SK-N-SH (cell line): ENCODE data around the gene RAC2. TPM values are rescaled to one million over a fixed set of nuclear protein-coding genes. Genes with fewer than 3 reads are reported as not detected.

Source experiments
- CTCF ChIA-PET: fragments of 300-600, 350-600 bp; formaldehyde crosslinking; extraction: SDS; loops from one replicate; lab custom pipeline; 2021; lab: Yijun Ruan, JAX
- POLR2A ChIA-PET: fragments of 350-600 bp; sonication (Branson Sonifier 250); formaldehyde crosslinking; extraction: SDS; loops from one replicate; lab custom pipeline; 2020; ENCODE audit warnings: antibody characterized with exemption, inconsistent platforms; lab: Yijun Ruan, JAX
- DNase-seq: peaks from one replicate; pipeline ENCODE4 v3.0.0; 2012
- H2AFZ ChIP-seq: fragments of 200-600 bp; sonication (generic); 2 replicates; pipeline ENCODE4 v1.8.1; 2016; ENCODE audit warnings: antibody characterized with exemption, mild to moderate bottlenecking, low read depth
- H3F3A ChIP-seq: fragments of 200-600 bp; sonication (generic); replicated peaks from 2 replicates; pipeline ENCODE3; 2016; ENCODE audit warnings: antibody characterized with exemption, mild to moderate bottlenecking; ENCODE audit not compliant: insufficient read depth
- H3K27ac ChIP-seq, 2 experiments: fragments of 200-500 bp in 1 of 2; fragments of 200-600 bp in 1 of 2; sonication (Bioruptor generic) in 1 of 2; sonication (generic), shearing (Covaris generic) in 1 of 2; 2 replicates each; pipeline versions ENCODE4 v1.5.1 to v1.6.1; 2014 to 2016; ENCODE audit warnings: low read depth in 2 of 2, inconsistent platforms in 1 of 2, low read length in 1 of 2, mild to moderate bottlenecking in 1 of 2, mixed read lengths in 1 of 2
- H3K27me3 ChIP-seq: fragments of 200-600 bp; sonication (generic), shearing (Covaris generic); 2 replicates; pipeline ENCODE4 v1.6.1; 2016; ENCODE audit warnings: mixed run types; ENCODE audit not compliant: insufficient read depth
- H3K36me3 ChIP-seq, 2 experiments: fragments of 200-500 bp in 1 of 2; fragments of 200-600 bp in 1 of 2; sonication (Bioruptor generic) in 1 of 2; sonication (generic) in 1 of 2; replicated peaks in 1 of 2; 2 replicates each; pipeline versions ENCODE3 to v1.5.1; 2014 to 2016; ENCODE audit warnings: low read length in 1 of 2, mild to moderate bottlenecking in 1 of 2; ENCODE audit not compliant: insufficient read depth in 2 of 2, control insufficient read depth in 1 of 2
- H3K4me1 ChIP-seq, 2 experiments: fragments of 200-500 bp in 1 of 2; fragments of 200-600 bp in 1 of 2; sonication (Bioruptor generic) in 1 of 2; sonication (generic), shearing (Covaris generic) in 1 of 2; 2 replicates each; pipeline versions ENCODE4 v1.5.1 to v1.6.1; 2014 to 2016; ENCODE audit warnings: low read depth in 1 of 2, low read length in 1 of 2, mixed run types in 1 of 2; ENCODE audit not compliant: insufficient read depth in 2 of 2, control insufficient read depth in 1 of 2
- H3K4me2 ChIP-seq: fragments of 200-600 bp; sonication (generic), shearing (Covaris generic); 2 replicates; pipeline ENCODE4 v1.6.1; 2017; ENCODE audit warnings: mixed run types
- H3K4me3 ChIP-seq, 2 experiments: fragments of 200-500 bp in 1 of 2; fragments of 200-600 bp in 1 of 2; sonication (Bioruptor generic) in 1 of 2; sonication (generic), shearing (Covaris generic) in 1 of 2; 2 replicates each; pipeline versions ENCODE4 v1.5.1 to v1.8.1; 2014 to 2016; ENCODE audit warnings: low read depth in 2 of 2, inconsistent platforms in 1 of 2, low read length in 1 of 2, mild to moderate bottlenecking in 1 of 2, mixed read lengths in 1 of 2, moderate library complexity in 1 of 2
- H3K79me2 ChIP-seq: fragments of 200-600 bp; sonication (generic); 2 replicates; pipeline ENCODE4 v1.8.1; 2017; ENCODE audit warnings: mild to moderate bottlenecking; ENCODE audit not compliant: insufficient read depth
- H3K9ac ChIP-seq: fragments of 200-600 bp; sonication (generic); 2 replicates; pipeline ENCODE4 v1.6.1; 2017; ENCODE audit warnings: mixed run types
- H3K9me2 ChIP-seq: fragments of 200-600 bp; sonication (generic); 2 replicates; pipeline ENCODE4 v1.6.1; 2017; ENCODE audit warnings: mixed run types
- H3K9me3 ChIP-seq: fragments of 200-600 bp; sonication (generic); 2 replicates; pipeline ENCODE4 v1.6.1; 2017; ENCODE audit warnings: mixed run types, mild to moderate bottlenecking, moderate library complexity
- H4K20me1 ChIP-seq: fragments of 200-600 bp; sonication (generic); 2 replicates; pipeline ENCODE4 v1.6.1; 2017; ENCODE audit warnings: mild to moderate bottlenecking, mixed run types; ENCODE audit not compliant: insufficient read depth
- CHD2 ChIP-seq: fragments of 150-350 bp; IDR thresholded peaks from 2 replicates; pipeline ENCODE4 v1.6.1; 2018; ENCODE audit warnings: low read length; ENCODE audit not compliant: partially characterized antibody
- EP300 ChIP-seq, 2 experiments: IDR thresholded peaks; 2 replicates each; pipeline versions ENCODE4 v1.4.0 to v1.6.1; 2012; ENCODE audit warnings: borderline replicate concordance in 1 of 2, low read depth in 1 of 2, low read length in 1 of 2
- IRF3 ChIP-seq: fragments of 150-350 bp; IDR thresholded peaks from 2 replicates; pipeline ENCODE4 v1.6.1; 2016; ENCODE audit warnings: mild to moderate bottlenecking, low read depth, low read length
- JUND ChIP-seq: IDR thresholded peaks from 2 replicates; pipeline ENCODE4 v1.4.0; 2012
- MXI1 ChIP-seq: IDR thresholded peaks from 2 replicates; pipeline ENCODE4 v1.6.1; 2012; ENCODE audit warnings: mild to moderate bottlenecking, low read depth, low read length, improper control_type of control experiment
- POLR2AphosphoS5 ChIP-seq: IDR thresholded peaks from 2 replicates; pipeline ENCODE4 v1.6.1; 2012; ENCODE audit warnings: low read depth, low read length
- RAD21 ChIP-seq: IDR thresholded peaks from 2 replicates; pipeline ENCODE4 v1.6.1; 2012; ENCODE audit warnings: mild to moderate bottlenecking, low read length
- RCOR1 ChIP-seq: fragments of 150-350 bp; IDR thresholded peaks from 2 replicates; pipeline ENCODE4 v1.6.1; 2017; ENCODE audit warnings: antibody characterized with exemption, low read length
- SMC3 ChIP-seq: IDR thresholded peaks from 2 replicates; pipeline ENCODE4 v1.6.1; 2012; ENCODE audit warnings: low read depth, low read length, improper control_type of control experiment
- USF1 ChIP-seq: IDR thresholded peaks from 2 replicates; pipeline ENCODE4 v1.4.0; 2012; ENCODE audit warnings: low read depth, borderline replicate concordance
- YY1 ChIP-seq: IDR thresholded peaks from 2 replicates; pipeline ENCODE4 v1.4.0; 2012; ENCODE audit warnings: low read depth, mild to moderate bottlenecking
- WGBS: methylation state at CpG from one replicate; pipeline ENCODE4 v1.1.6; 2017; ENCODE audit warnings: low lambda C conversion rate; 5-methylcytosine and 5-hydroxymethylcytosine counted together
- polyA plus RNA-seq, 3 experiments: library from polyadenylated mRNA; depleted of rRNA; stranded (reverse); fragments of >200 nt; gene quantifications; 2 replicates each; pipeline ENCODE4 v1.2.3, GENCODE V29; 2012

The RAC2 gene
- polyA plus RNA-seq, 1 of the 3 experiments (the other 2 are of a cell fraction) = 29.9 TPM

- Histone ChIP-seq H3K79me2 (no peaks in the 10 kb centered on the region), H3K27ac (no peak overlapping the region), H2AFZ (no peak overlapping the region), H3K27me3 (no peaks in the 10 kb centered on the region), H3K36me3 (no peaks in the 10 kb centered on the region), H3K4me2 (no peak overlapping the region), H3K9me3 (no peaks in the 10 kb centered on the region), H4K20me1 (no peaks in the 10 kb centered on the region), H3K4me3 (no peak overlapping the region), H3K9ac (no peak overlapping the region), H3K4me1 (no peaks in the 10 kb centered on the region), H3K9me2 (no peaks in the 10 kb centered on the region), H3F3A (no peaks in the 10 kb centered on the region)
- TF ChIP-seq USF1 = peak; percentile 42; the same call in 1 of the 2 replicates
- TF ChIP-seq MXI1 = no peak
- no peak for TF ChIP-seq RAD21
- TF ChIP-seq YY1 = no peak
- no peak for DNase-seq
- WGBS = 83% methylated on average over 5 of the region's 5 CpGs
- ChIA-PET CTCF (no interaction called here), POLR2A (no interaction called here)
Observed at GRCh38 chr22:37291559-37292298, 47.7 kb upstream of the RAC2 start.

GRCh38 chr22:37290737-37291136, 46.7 kb upstream of the RAC2 start:
- no peak overlapping the region for H3K9ac ChIP-seq
- H3K4me2 ChIP-seq = no peak overlapping the region
- no peak overlapping the region for H3K4me3 ChIP-seq
- H3K36me3 ChIP-seq = no peaks in the 10 kb centered on the region
- WGBS = 81% methylated on average over 7 of the region's 7 CpGs
- DNase-seq = no peak
- CTCF ChIA-PET = no interaction called here
- H4K20me1 ChIP-seq = no peaks in the 10 kb centered on the region
- H3K27me3 ChIP-seq = no peaks in the 10 kb centered on the region
- H3F3A ChIP-seq = no peaks in the 10 kb centered on the region
- no peaks in the 10 kb centered on the region for H3K9me2 ChIP-seq
- POLR2A ChIA-PET = no interaction called here
- no peaks in the 10 kb centered on the region for H3K79me2 ChIP-seq
- H3K9me3 ChIP-seq = no peaks in the 10 kb centered on the region
- H3K27ac ChIP-seq = no peak overlapping the region
- H3K4me1 ChIP-seq = no peaks in the 10 kb centered on the region
- no peak for TF ChIP-seq JUND
- TF ChIP-seq IRF3 = no peak
- no peak for TF ChIP-seq RCOR1
- TF ChIP-seq SMC3 = no peak
- no peak for TF ChIP-seq POLR2AphosphoS5
- TF ChIP-seq EP300 (IDR thresholded peaks at IDR 0.05; ENCODE audit: borderline replicate concordance in 1 of 2, low read depth in 1 of 2, low read length in 1 of 2) = no peak
- no peak for TF ChIP-seq CHD2
- no peak overlapping the region for H2AFZ ChIP-seq
